Liver (tissue), 9 donors: ENCODE measurements around the gene HOXA5. TPM values are rescaled to one million over a fixed set of nuclear protein-coding genes. Genes with fewer than 3 reads are reported as not detected.

Experiments
- DNase-seq: peaks from one replicate; pipeline ENCODE4 v3.0.0-alpha.2; 2017; ENCODE audit warnings: low spot score
- H3K27ac ChIP-seq, 2 donors: one replicate each; pipeline ENCODE4 v1.7.0; 2013; ENCODE audit warnings: inconsistent platforms in 2 of 2, low read length in 2 of 2, control low read depth in 1 of 2, low read depth in 1 of 2, mild to moderate bottlenecking in 1 of 2
- H3K27me3 ChIP-seq, 4 donors: one replicate each; pipeline versions ENCODE4 v1.6.1 to v1.7.0; 2013; ENCODE audit warnings: low read length in 3 of 4, inconsistent platforms in 1 of 4, mild to moderate bottlenecking in 1 of 4, moderate library complexity in 1 of 4; ENCODE audit not compliant: control insufficient read depth in 4 of 4, insufficient read depth in 4 of 4
- H3K36me3 ChIP-seq, 4 donors: one replicate each; pipeline versions ENCODE4 v1.6.1 to v1.7.0; 2013; ENCODE audit warnings: low read length in 3 of 4, mild to moderate bottlenecking in 3 of 4, low read depth in 1 of 4, moderate library complexity in 1 of 4; ENCODE audit not compliant: control insufficient read depth in 4 of 4, insufficient read depth in 3 of 4
- H3K4me1 ChIP-seq, 4 donors: one replicate each; pipeline versions ENCODE4 v1.6.1 to v1.7.0; 2013; ENCODE audit warnings: low read length in 3 of 4, mild to moderate bottlenecking in 3 of 4, moderate library complexity in 1 of 4; ENCODE audit not compliant: control insufficient read depth in 4 of 4, insufficient read depth in 4 of 4
- H3K4me3 ChIP-seq, 3 donors: one replicate each; pipeline versions ENCODE4 v1.6.1 to v1.7.0; 2013; ENCODE audit warnings: low read length in 3 of 3, control low read depth in 1 of 3, low read depth in 1 of 3, mild to moderate bottlenecking in 1 of 3
- H3K9ac ChIP-seq, 2 donors: one replicate each; pipeline ENCODE4 v1.7.0; 2013; ENCODE audit warnings: low read length in 2 of 2, mild to moderate bottlenecking in 2 of 2, moderate library complexity in 2 of 2, control low read depth in 1 of 2, low read depth in 1 of 2
- H3K9me3 ChIP-seq, 4 donors: one replicate each; pipeline versions ENCODE4 v1.6.1 to v1.7.0; 2013; ENCODE audit warnings: low read length in 3 of 4; ENCODE audit not compliant: control insufficient read depth in 4 of 4
- CTCF ChIP-seq: fragments of 150-350 bp; IDR thresholded peaks from 2 replicates; pipeline ENCODE4 v1.5.1; 2017; ENCODE audit warnings: improper control_type of control experiment, low read depth, low read length; ENCODE audit not compliant: missing input control
- EGR1 ChIP-seq, 2 donors: IDR thresholded peaks; 2 replicates each; pipeline ENCODE4 v1.6.1; 2016 to 2018; ENCODE audit warnings: antibody characterized with exemption in 2 of 2, low read depth in 2 of 2
- FOXA1 ChIP-seq: IDR thresholded peaks from 2 replicates; pipeline ENCODE4 v1.6.1; 2016; ENCODE audit warnings: antibody characterized with exemption
- FOXA2 ChIP-seq: IDR thresholded peaks from 2 replicates; pipeline ENCODE4 v1.6.1; 2016; ENCODE audit warnings: antibody characterized with exemption
- GABPA ChIP-seq, 2 donors: IDR thresholded peaks in 1 of 2; conservative IDR thresholded peaks in 1 of 2; 2 replicates each; pipeline ENCODE4 v1.6.1; 2016; ENCODE audit warnings: antibody characterized with exemption in 2 of 2, mild to moderate bottlenecking in 1 of 2, moderate library complexity in 1 of 2
- HNF4G ChIP-seq: IDR thresholded peaks from 2 replicates; pipeline ENCODE4 v1.6.1; 2016; ENCODE audit warnings: antibody characterized with exemption
- JUND ChIP-seq, 2 donors: IDR thresholded peaks; 2 replicates each; pipeline ENCODE4 v1.6.1; 2016; ENCODE audit warnings: antibody characterized with exemption in 2 of 2
- MAX ChIP-seq: IDR thresholded peaks from 2 replicates; pipeline ENCODE4 v1.6.1; 2016; ENCODE audit warnings: antibody characterized with exemption
- NR2F2 ChIP-seq: IDR thresholded peaks from 2 replicates; pipeline ENCODE4 v1.6.1; 2016; ENCODE audit warnings: antibody characterized with exemption
- RAD21 ChIP-seq, 2 donors: IDR thresholded peaks; 2 replicates each; pipeline ENCODE4 v1.6.1; 2016; ENCODE audit warnings: antibody characterized with exemption in 2 of 2, mild to moderate bottlenecking in 2 of 2
- REST ChIP-seq: IDR thresholded peaks from 2 replicates; pipeline ENCODE4 v1.6.1; 2016; ENCODE audit warnings: antibody characterized with exemption, mild to moderate bottlenecking
- RXRA ChIP-seq, 2 donors: IDR thresholded peaks; 2 replicates each; pipeline ENCODE4 v1.6.1; 2017 to 2018; ENCODE audit warnings: antibody characterized with exemption in 2 of 2, mild to moderate bottlenecking in 1 of 2
- SP1 ChIP-seq: IDR thresholded peaks from 2 replicates; pipeline ENCODE4 v1.6.1; 2018; ENCODE audit warnings: antibody characterized with exemption, mild to moderate bottlenecking
- TAF1 ChIP-seq: conservative IDR thresholded peaks from 2 replicates; pipeline ENCODE4 v1.6.1; 2016; ENCODE audit warnings: antibody characterized with exemption, mild to moderate bottlenecking
- YY1 ChIP-seq: IDR thresholded peaks from 2 replicates; pipeline ENCODE4 v1.6.1; 2016; ENCODE audit warnings: antibody characterized with exemption, mild to moderate bottlenecking
- ZBTB33 ChIP-seq: IDR thresholded peaks from 2 replicates; pipeline ENCODE4 v1.6.1; 2016; ENCODE audit warnings: antibody characterized with exemption
- WGBS: extraction: QIAGEN DNeasy Blood & Tissue Kit; methylation state at CpG from one replicate; pipeline ENCODE4 v1.1.7; 2013; 5-methylcytosine and 5-hydroxymethylcytosine counted together
- polyA plus RNA-seq, 2 donors: library from polyadenylated mRNA; stranded (reverse) in 1 of 2; unstranded in 1 of 2; fragments of 200-250 nt in 1 of 2; fragments of >200 nt in 1 of 2; fragmentation: Nextera tagmentation in 1 of 2; extraction: Ambion mirVana in 1 of 2; gene quantifications; one replicate each; pipeline versions ENCODE4 v1.2.1 to v1.2.3, GENCODE V29; 2013 to 2015
- total RNA-seq, 2 donors: library from RNA; depleted of rRNA; stranded (reverse); fragments of >200 nt; gene quantifications; one replicate each; pipeline ENCODE4 v1.2.3, GENCODE V29; 2014
- donor health status: healthy.
- donor health status: healthy.
- donor health status: healthy.
- donor health status: healthy.
- donor health status: healthy.

Gene HOXA5
- total and polyA plus RNA-seq, 4 donors = 0.40 to 2.1 (median 0.66) TPM

- Histone ChIP-seq H3K27ac (peak overlapping the region; percentile 35 to 48), H3K9ac (no peak overlapping the region), H3K9me3 (no peaks in the 10 kb centered on the region), H3K27me3 (peaks cover 0 to 26% (median 12%) of the 10 kb centered on the region in 4 donors), H3K36me3 (no peaks in the 10 kb centered on the region), H3K4me1 (peaks cover 0 to 7% (median 0%) of the 10 kb centered on the region in 4 donors), H3K4me3 (no peak overlapping the region)
- no peak for DNase-seq
- 18% methylated on average over 35 of the region's 35 CpGs for WGBS
- TF ChIP-seq TAF1 = no peak
- no peak for TF ChIP-seq FOXA2
Measured at GRCh38 chr7:27103489-27104226, 39.8 kb downstream of the HOXA5 start.

GRCh38 chr7:27102581-27103442 lies 40.7 kb downstream of the HOXA5 start, which contains the start of gene HOXA2:
Gene HOXA2 (minus strand): TSS chr7:27102683. CDS start chr7:27102500, 183 bp downstream.
- Histone ChIP-seq H3K36me3 (no peaks in the 10 kb centered on the region), H3K9me3 (no peaks in the 10 kb centered on the region), H3K4me3 (peak within 1 kb of the TSS in 1 of 3 donors; percentile 15), H3K27ac (peak within 1 kb of the TSS; percentile 51 to 63), H3K27me3 (peaks cover 0 to 31% (median 15%) of the 10 kb centered on the region in 4 donors), H3K9ac (no peak within 1 kb of the TSS), H3K4me1 (peaks cover 0 to 7% (median 0%) of the 10 kb centered on the region in 4 donors)
- no peak for DNase-seq
- WGBS = 9% methylated on average over 29 of the region's 29 CpGs
- TF ChIP-seq SP1 (no peak), YY1 (no peak), CTCF (no peak), ZBTB33 (no peak), HNF4G (no peak), FOXA2 (no peak), REST (no peak), RAD21 (IDR thresholded peaks at IDR 0.05) (no peak), EGR1 (IDR thresholded peaks at IDR 0.05; ENCODE audit: low read depth in 2 of 2) (no peak), TAF1 (no peak), FOXA1 (no peak), NR2F2 (no peak), JUND (IDR thresholded peaks at IDR 0.05) (no peak), MAX (no peak), GABPA (IDR thresholded peaks at IDR 0.05 in 1 of 2, conservative IDR thresholded peaks at IDR 0.05 in 1 of 2) (no peak), RXRA (IDR thresholded peaks at IDR 0.05) (no peak)
